CD4-positive, alpha-beta T cell (primary cell): ENCODE results near the gene APOA5. TPM values are rescaled to one million over a fixed set of nuclear protein-coding genes. Genes with fewer than 3 reads are reported as not detected.

Experiments
- ATAC-seq: fragments of 200-7000 bp; cut with Tn5 transposase; one replicate; pipeline ENCODE4 v1.10.0; 2022; ENCODE audit warnings: mild to moderate bottlenecking; ENCODE audit not compliant: poor library complexity
- CTCF ChIA-PET: fragments of 350-600 bp; sonication (Branson Sonifier 250); formaldehyde crosslinking; loops from one replicate; lab custom pipeline; 2021; ENCODE audit warnings: antibody characterized with exemption, inconsistent platforms; lab: Charles Lee
- POLR2A ChIA-PET: fragments of 350-600 bp; sonication (Branson Sonifier 250); formaldehyde crosslinking; loops from one replicate; lab custom pipeline; 2021; ENCODE audit warnings: antibody characterized with exemption, inconsistent platforms; lab: Charles Lee
- DNase-seq, 14 experiments: peaks; one replicate each; pipeline ENCODE4 v3.0.0-alpha.2; 2013 to 2020; ENCODE audit warnings: mixed read lengths in 2 of 14
- H3K27ac ChIP-seq, 2 donors: one replicate each; pipeline versions ENCODE4 v1.5.1 to v1.7.0; 2013; ENCODE audit warnings: low read length in 2 of 2, low read depth in 1 of 2, mild to moderate bottlenecking in 1 of 2
- H3K27me3 ChIP-seq, 2 experiments: 1 replicate in 1 of 2; 2 replicates in 1 of 2; pipeline versions ENCODE4 v1.6.1 to v1.7.0; 2013; ENCODE audit warnings: low read length in 2 of 2, control low read depth in 1 of 2, mild to moderate bottlenecking in 1 of 2, moderate library complexity in 1 of 2; ENCODE audit not compliant: insufficient read depth in 2 of 2, control insufficient read depth in 1 of 2
- H3K36me3 ChIP-seq: one replicate; pipeline ENCODE4 v1.6.1; 2013; ENCODE audit warnings: low read length, control low read depth; ENCODE audit not compliant: insufficient read depth
- H3K4me1 ChIP-seq: one replicate; pipeline ENCODE4 v1.6.1; 2013; ENCODE audit warnings: low read length, control low read depth; ENCODE audit not compliant: insufficient read depth
- H3K4me3 ChIP-seq: one replicate; pipeline ENCODE4 v1.5.1; 2013; ENCODE audit warnings: mild to moderate bottlenecking, low read length, moderate library complexity
- H3K9me3 ChIP-seq, 2 experiments: 1 replicate in 1 of 2; 2 replicates in 1 of 2; pipeline versions ENCODE4 v1.6.1 to v1.7.0; 2013; ENCODE audit warnings: low read length in 2 of 2, mild to moderate bottlenecking in 2 of 2, control low read depth in 1 of 2, moderate library complexity in 1 of 2; ENCODE audit not compliant: control insufficient read depth in 1 of 2, insufficient read depth in 1 of 2
- H3K27ac Mint-ChIP-seq: one replicate; pipeline ENCODE4 v1.8.0; 2020; ENCODE audit warnings: mixed read lengths
- H3K27me3 Mint-ChIP-seq: one replicate; pipeline ENCODE4 v1.8.0; 2021; ENCODE audit warnings: mixed read lengths
- H3K36me3 Mint-ChIP-seq: one replicate; pipeline ENCODE4 v1.8.0; 2021; ENCODE audit warnings: low read depth, mixed read lengths
- H3K4me1 Mint-ChIP-seq: one replicate; pipeline ENCODE4 v1.8.0; 2021; ENCODE audit warnings: low read depth, mixed read lengths
- H3K4me3 Mint-ChIP-seq: one replicate; pipeline ENCODE4 v1.8.0; 2020; ENCODE audit warnings: mild to moderate bottlenecking, mixed read lengths
- H3K9me3 Mint-ChIP-seq: one replicate; pipeline ENCODE4 v1.8.0; 2020; ENCODE audit warnings: mixed read lengths
- CTCF ChIP-seq: fragments of 200-600 bp; IDR thresholded peaks from one replicate; pipeline ENCODE4 v1.8.0; 2022; ENCODE audit warnings: antibody characterized with exemption, mild to moderate bottlenecking
- intact Hi-C, 2 experiments: fragments of 100-400 bp; cut with DNase I in 1 of 2; cut with micrococcal nuclease in 1 of 2; formaldehyde crosslinking; loops; one replicate each; pipeline versions ENCODE4 v1.15.1 to v1.9.0; 2023 to 2025; cut with DNase I, micrococcal nuclease
- total RNA-seq, 174 experiments: library from RNA in 2 of 174; stranded (reverse) in 2 of 174; gene quantifications; one replicate each; pipeline ENCODE4 v1.2.3 and lab custom pipeline; 2021 to 2026

APOA5 gene
- total RNA-seq, 2 experiments from 2014 or later, result not detected

- Mint-ChIP-seq H3K27me3 (no peaks in the 10 kb centered on the region), H3K36me3 (no peaks in the 10 kb centered on the region), H3K4me1 (no peaks in the 10 kb centered on the region), H3K27ac (no peak overlapping the region), H3K9me3 (no peaks in the 10 kb centered on the region), H3K4me3 (no peak overlapping the region)
- Histone ChIP-seq H3K27ac (no peak overlapping the region), H3K9me3 (no peaks in the 10 kb centered on the region), H3K36me3 (no peaks in the 10 kb centered on the region), H3K4me3 (no peak overlapping the region), H3K27me3 (no peaks in the 10 kb centered on the region), H3K4me1 (no peaks in the 10 kb centered on the region)
- ATAC-seq (no peak), DNase-seq (no peak)
- no peak for TF ChIP-seq CTCF
- CTCF ChIA-PET, result no interaction called here
- intact Hi-C loops, result no loop called here
- POLR2A ChIA-PET, result no interaction called here
These were observed 22.8 kb upstream of the APOA5 start for GRCh38 chr11:116814502-116814901.

- Histone ChIP-seq H3K4me1 (no peaks in the 10 kb centered on the region), H3K9me3 (no peaks in the 10 kb centered on the region), H3K27me3 (no peaks in the 10 kb centered on the region), H3K36me3 (no peaks in the 10 kb centered on the region), H3K4me3 (no peak overlapping the region), H3K27ac (no peak overlapping the region)
- Mint-ChIP-seq H3K27me3 (no peaks in the 10 kb centered on the region), H3K9me3 (no peaks in the 10 kb centered on the region), H3K4me1 (no peaks in the 10 kb centered on the region), H3K36me3 (no peaks in the 10 kb centered on the region), H3K27ac (no peak overlapping the region), H3K4me3 (no peak overlapping the region)
- CTCF ChIA-PET, result interaction anchor here (1.0 kb wide), 1 partner anchor 23 kb away, joined by 3 read pairs; the partner anchor contains the start of gene APOA5
- no peak for TF ChIP-seq CTCF
- no peak for ATAC-seq
- DNase-seq, result no peak
- intact Hi-C loops, result no loop called here
- POLR2A ChIA-PET, result no interaction called here
These were observed 22.2 kb upstream of the APOA5 start for GRCh38 chr11:116813781-116814471.

- Mint-ChIP-seq H3K4me3 (no peak overlapping the region), H3K9me3 (no peaks in the 10 kb centered on the region), H3K36me3 (no peaks in the 10 kb centered on the region), H3K27ac (no peak overlapping the region), H3K4me1 (no peaks in the 10 kb centered on the region), H3K27me3 (no peaks in the 10 kb centered on the region)
- no peak for ATAC-seq
- TF ChIP-seq CTCF, result no peak
- DNase-seq, result no peak
- CTCF ChIA-PET, result interaction anchor here (1.0 kb wide), 1 partner anchor 22 kb away, joined by 3 read pairs; the partner anchor contains the start of gene APOA5
- intact Hi-C loops, result no loop called here
- H3K27ac ChIP-seq, result no peak overlapping the region
- POLR2A ChIA-PET, result no interaction called here
- no peaks in the 10 kb centered on the region for H3K27me3 ChIP-seq
- H3K36me3 ChIP-seq, result no peaks in the 10 kb centered on the region
- no peak overlapping the region for H3K4me3 ChIP-seq
- H3K4me1 ChIP-seq, result no peaks in the 10 kb centered on the region
- no peaks in the 10 kb centered on the region for H3K9me3 ChIP-seq
These were observed 21.5 kb upstream of the APOA5 start for GRCh38 chr11:116813170-116813569.
